Ramos (cell line): ENCODE measurements around the gene ACP1.

ENCODE experiments used
- in situ Hi-C: fragments of 300-500 bp; cut with MboI; formaldehyde crosslinking; loops from one replicate; pipeline ENCODE4 v1.14.3; 2022; ENCODE audit warnings: low sequenced_read_pairs; ENCODE audit not compliant: unreplicated experiment

Gene ACP1

DNA sequence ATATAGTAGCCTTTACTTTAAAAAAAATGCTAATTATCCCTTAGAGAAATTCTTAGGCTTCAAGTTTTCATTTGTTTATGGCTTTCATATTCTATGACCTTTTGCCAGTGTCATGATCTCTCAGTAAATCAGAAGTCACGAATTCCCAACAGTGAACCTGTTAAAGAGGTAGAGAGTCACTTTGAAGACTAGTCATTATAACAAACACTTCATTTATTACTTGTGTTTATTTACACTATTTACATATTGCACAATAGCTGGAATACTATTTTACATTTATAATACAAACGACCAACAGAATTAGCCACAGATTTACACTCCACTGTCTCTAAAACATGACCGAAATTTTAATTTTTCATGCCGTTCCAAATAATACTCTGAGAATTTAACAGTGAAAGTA, 14.6 kb downstream of the ACP1 start:
- in situ Hi-C loops: no loop called here

DNA sequence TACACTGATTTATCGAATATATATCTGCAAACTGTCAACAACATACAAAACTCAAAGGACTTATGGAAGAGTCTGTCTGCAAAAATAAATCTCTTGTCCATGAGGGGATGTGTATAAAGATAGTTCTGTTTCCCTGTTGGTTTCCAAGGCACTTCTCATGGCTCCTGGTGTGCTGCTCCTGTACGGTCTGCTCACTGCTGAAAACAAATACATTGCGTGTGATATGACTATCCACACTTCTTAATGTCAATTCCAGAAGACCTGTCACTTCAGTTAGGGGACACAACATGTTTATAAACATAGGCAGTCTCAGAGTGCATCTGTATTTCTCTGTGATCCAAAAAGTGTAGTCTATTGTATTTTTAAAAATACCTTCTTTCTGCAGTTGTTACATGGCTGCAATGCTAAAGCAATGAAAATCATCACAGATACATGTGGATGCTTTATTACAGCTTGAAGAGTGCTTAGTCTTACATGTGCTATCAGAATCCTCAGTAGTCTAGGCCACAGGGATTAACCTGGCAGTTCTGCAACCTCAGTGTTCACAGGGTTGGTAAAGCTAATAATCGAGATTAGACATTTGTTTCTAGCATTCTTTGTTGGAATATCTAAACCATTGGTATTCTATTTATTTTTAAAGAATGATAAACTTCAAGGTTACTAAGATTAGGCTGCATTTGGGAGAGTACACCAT, 15.4 kb downstream of the ACP1 start:
- in situ Hi-C loops: no loop called here

DNA sequence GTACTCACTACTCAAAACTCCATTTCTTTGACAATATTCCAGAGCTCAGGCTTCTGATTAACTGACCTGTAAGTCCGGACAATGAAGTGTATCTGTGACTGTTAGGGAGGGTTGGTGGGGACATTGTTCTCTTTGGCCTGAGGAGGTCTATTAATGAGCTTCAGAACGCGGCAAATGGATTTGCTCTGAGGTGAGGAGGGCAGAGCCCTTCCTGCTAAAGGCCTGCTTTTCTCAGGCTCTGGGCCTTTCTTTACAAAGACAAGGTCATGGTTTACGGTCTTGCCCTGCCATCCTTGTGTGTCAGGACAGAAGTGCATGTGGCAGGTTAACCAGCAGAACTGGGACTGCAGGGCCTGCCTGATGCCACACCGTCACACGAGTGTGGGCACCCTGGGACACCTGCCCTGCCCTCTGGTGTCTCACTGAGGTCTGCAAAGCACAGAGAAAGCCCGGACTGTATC, 15.9 kb downstream of the ACP1 start:
- in situ Hi-C loops: no loop called here

DNA sequence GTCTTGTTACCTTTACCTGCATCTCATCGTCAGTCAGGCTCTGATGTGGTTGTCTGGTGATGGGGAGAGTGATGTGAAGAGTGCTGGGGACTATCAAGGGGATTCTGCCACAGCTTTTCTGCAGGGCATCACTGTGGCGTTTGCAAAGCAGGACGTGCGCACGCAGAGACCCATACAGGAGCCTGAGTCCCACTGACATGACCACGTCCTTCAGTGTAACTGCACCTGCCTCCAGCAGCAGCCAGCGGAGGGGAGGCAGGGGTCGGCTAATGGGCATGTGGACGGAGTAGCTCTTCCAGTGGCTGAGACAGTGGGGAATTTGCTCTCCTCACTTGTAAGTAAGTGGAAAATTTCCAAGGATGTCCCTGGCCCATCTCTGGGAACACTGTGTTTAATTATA, 16.6 kb downstream of the ACP1 start:
- in situ Hi-C loops: no loop called here

DNA sequence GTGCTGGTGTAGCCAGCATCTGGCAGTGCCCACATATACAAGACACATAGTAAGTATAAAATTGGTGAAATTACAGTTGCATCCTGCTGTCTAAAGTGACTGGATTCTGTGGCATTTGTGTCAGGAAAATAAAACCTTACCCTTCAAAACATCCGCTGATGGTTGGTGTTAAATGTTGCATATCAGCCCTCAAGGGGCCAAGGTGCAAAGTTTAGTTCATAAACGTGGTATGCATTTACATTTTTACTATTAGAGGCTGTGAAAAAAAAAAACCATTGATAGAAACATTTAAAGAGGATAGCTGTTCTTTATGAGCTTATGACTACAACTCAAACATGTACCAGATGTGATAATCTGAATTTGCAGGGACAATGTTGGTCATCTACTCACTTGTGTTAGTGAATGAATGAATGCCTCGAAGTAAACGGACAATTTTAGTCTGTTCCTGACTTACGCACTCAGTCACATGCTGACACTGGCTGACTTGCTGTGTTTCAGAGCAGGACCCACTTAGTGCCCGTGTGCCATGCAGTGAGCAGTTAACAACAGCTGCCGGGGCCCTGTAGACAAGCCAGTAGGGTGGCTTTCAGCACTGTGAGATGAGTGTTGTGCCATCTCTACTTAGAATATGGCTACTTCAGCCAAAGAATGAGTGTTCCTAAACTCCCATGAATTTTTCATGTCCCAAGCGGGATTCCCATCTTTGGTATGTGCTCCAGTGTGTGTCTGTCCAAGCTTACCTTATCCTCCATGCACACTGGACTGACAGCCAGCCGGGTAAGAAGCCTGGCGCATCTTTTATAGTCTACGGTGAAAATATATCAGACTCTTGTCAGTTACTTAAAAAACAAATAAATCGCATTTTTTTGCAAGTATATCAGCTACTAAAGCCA, 17.9 kb downstream of the ACP1 start:
- in situ Hi-C loops: no loop called here

DNA sequence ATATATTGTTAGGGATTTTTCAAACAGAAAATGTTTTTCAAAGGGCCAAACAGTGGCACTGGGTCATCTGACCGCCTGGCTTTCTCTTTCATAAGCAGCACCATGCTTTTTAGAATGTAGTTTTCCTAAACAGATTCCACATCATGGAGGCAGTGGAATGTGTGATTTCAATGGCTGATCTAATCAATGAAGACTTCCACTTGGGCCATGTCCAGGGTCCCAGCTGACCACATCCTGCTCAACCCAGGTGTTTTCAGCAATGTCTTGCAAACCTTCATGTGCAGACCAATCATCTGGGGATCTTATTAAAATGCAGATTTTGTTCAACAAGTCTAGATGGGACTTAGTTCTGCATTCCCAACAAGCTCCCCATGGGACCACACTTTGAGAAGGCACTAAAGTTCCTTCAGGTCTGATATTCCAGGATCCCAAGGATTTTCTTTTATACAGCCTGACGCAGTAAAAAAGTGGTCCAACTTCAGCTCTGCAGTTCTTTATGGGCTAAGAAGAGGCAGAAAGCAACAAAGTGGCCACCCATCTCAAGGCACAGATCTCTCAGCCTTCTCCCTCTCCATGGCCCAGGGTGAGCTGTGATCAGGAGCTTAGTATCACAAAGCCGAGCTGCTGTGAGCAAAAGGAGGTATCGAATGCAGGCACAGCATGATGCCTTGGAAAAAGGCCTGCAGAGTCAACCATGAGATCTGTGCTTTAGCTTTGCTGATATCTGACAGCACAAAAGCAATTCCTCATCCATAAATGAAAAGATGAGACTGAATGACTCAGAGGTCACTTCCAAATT, 19.4 kb downstream of the ACP1 start:
- in situ Hi-C loops: no loop called here

DNA sequence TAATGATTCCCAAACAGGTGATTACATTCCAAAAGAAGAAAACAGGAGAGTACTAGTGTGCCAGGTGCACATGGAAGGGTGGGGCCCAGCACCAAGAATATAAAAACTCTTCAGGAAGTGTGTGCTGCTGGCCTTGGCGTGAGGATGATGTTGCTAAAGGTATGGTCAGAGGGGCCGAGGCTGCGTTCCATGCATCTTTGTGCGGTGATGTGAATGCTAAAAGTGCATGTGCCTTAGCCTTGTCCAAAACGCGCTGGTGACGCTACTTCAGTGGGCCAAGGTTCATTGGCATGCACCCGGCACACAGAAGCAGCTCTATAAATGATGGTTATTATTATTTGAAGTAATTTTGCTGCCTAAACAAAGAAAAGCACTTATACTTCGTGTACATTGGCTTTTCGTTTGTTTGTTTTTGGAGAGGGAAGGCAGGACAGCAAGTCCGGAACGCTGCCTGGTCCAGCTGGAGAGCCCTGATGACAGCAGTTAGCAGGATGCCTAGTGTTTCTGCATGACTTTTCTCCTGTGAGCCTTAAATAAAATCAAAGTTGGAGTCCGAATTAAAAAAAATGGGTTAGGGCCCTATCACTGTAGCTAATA, 20.2 kb downstream of the ACP1 start:
- in situ Hi-C loops: no loop called here

DNA sequence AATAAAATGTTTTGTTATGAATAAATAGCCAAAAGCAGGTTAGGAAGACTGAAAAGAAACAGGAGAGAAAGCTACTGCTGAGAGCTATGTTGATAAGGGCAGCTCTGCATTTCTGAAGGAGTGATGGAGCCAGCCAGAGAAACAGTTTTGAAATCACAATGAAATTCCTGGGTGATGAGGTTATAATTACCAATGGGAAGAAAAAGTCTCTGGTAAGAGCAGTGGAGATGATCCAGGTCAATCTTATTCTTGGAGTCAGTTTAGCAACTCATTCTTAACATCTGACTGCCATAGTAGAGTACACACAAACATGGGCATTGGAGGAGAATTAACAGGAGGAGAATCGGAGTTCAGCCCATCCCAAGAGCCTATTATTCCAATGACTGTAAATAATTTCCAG, 20.8 kb downstream of the ACP1 start:
- in situ Hi-C loops: no loop called here

DNA sequence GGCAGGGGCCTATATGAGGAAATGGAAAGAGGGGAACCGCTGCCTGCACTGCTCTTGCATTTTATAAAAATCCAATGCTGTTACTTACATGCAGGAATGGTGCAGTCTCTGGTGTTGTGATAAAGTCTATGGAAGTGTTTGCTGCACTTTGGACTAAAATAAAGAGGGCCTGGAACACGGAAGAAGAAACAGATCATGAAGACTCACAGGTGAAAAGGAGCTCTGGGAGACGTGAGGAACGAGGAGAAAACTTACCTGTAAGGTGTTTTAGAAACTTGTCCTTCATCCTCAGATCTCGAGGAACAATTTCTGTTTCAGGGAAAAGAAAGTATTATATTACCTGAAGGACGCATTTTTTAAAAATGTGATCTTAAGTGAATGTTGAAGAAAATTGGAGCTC, 21.3 kb downstream of the ACP1 start:
- in situ Hi-C loops: no loop called here

DNA sequence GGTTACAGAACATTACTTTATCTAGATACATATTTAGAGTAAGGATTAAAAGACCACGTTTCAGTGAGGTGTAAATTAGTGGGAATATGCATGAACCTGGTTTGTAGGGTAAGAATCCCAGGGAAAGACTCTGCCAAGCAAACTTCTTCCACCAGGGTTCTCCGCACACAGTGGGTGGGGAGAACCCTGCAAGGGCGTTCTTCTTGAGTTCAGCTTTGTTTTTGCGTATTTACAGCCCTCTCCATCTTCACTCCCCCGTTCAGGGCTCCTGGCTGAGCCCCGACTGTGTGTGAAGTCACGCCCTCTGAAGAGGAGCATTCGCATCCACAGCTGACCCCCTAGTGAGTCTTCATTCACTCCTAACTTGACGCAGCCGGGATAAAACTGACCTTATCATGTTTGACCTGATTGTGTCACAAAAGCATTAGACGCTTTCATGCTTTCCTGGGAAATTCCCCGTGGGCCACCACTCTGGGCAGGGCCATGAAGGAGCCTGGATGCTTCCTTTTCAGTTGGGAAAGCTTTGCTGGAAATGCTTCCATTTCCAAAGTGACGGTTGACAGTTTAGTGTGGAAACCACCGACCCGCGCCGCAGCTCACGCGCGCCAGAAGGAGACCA, 22.1 kb downstream of the ACP1 start:
- in situ Hi-C loops: no loop called here

DNA sequence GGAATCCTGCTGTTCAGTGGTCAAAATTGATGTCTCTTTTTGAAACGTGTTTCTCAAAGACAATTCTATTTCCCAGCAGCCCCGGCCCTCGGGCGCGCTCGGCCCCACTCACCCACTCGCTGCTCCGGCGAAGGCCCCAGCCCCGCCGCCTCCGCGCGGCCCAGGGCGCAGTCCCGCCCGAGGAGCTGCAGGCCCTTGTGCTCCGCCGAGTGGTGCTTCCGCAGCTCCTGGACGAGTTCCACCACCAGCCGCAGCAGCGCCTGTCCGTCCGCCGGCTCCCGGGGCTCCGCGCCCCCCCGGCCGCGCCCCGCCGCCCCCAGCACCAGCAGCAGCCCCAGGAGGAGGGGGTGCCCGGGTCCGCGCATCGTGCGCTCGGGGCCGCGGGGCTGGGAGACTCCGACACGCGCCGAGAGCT, 22.7 kb downstream of the ACP1 start:
- in situ Hi-C loops: no loop called here

DNA sequence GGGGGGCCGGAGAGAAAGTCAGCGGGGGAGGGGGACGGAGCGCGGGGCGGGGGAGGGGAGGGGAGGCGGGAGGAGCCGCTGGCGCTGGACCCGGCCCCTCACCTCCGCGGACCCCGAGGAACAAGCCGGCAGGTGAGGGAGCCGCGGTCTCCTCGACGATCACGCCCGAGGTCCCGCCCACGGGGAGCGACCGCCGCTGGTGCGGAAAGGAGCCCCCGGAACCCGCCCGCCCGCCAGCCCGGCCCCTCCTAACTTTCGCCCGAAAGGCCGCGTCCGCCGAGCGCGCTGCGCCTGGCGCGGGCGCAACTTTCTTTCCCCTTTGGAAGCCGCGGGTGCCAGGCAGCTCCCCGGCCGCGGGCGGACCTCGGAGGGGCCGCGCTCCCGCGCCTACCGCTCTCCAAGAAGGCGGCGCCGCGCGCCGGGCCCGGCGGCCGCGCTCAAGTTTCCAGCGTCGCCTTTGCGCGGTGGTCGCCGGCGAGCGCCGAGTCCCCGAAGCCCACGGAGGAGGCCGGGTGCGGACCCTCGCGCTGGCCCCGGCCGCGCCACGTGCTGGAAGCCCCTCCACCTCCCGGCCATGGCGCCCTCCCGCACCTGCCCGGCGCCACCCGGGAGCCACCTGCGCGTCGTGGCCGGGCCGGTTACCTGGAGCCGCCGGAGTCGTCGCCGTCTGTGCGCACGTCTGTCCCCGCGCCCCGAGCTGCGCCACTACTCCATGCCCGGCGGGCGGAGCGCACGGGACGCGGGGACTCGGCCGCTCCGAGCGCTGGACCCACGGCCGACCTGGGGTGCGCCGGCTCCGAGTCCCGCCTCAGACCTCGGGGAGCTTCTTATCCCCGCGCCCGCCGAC, 23.4 kb downstream of the ACP1 start, which contains the start of gene ALKAL2:
Gene ALKAL2, minus strand, starts transcription at position 181 of the 847 bp plus-strand sequence. CDS start 256 bp downstream, outside the sequence.
- in situ Hi-C loops: no loop called here

DNA sequence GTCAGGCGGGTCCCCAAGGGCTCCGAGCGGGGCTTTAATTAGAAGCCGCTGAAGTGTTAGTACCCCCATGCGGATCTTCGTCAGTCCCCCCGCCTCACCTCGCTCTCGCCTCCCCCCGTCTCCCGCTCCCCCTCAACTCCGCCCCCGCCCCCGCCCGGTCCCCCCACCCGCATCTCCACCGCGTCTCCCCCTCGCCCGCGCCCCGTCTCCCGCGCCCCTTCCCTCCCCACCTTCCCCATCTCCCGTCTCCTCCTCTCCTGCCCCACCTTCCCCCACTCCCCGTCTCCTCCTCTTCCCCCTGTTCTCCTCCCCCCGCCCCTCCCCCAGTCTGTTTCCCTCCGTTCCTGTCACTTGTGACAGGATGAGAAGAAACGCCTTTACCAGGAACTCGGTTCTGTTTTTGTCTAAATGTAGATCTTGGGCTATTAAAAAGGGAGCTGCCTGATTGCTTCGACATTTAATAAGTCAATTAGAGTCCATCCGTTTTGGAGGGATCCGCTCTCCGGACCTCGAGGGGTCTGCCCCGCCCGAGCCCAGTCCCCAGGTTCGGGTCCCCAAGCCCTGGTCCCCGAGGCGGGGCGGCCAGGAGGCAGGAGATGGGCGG, 24.1 kb downstream of the ACP1 start:
- in situ Hi-C loops: no loop called here

DNA sequence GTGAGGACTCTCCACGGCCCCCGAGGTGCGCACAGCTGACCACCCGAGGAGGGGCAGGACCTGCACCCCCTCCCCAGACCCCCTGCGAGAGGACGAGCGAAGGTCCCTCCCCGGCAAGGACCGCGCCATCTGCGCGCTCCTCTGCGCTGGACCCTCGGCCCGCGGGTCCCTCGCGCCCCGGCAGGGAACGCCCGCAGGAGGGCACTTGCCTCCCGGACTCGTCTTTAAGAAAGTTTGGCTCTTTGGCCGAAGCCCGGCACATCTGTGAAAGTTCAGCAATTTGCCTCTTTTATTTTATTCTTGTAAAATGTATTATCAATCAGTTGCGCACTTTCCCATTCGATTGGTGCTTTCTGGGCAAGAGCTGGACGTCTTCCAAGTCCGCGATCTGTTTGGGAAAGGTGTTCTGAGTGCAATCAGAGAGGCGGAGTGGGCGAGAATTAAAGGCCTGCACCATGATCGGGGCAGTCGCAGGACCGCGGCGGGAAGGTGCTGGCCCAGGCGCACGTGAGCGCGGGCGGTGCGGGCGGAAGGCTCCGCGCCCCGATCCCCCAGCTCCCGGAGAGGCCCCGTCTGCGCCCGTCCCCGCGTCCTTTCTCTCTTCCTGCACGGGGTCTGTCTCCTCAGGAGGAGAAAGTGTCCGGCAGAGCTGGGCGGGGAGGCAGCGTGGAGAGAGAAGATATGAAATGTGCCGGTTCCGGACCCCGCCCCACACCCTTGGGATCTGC, 24.8 kb downstream of the ACP1 start:
- in situ Hi-C loops: no loop called here

DNA sequence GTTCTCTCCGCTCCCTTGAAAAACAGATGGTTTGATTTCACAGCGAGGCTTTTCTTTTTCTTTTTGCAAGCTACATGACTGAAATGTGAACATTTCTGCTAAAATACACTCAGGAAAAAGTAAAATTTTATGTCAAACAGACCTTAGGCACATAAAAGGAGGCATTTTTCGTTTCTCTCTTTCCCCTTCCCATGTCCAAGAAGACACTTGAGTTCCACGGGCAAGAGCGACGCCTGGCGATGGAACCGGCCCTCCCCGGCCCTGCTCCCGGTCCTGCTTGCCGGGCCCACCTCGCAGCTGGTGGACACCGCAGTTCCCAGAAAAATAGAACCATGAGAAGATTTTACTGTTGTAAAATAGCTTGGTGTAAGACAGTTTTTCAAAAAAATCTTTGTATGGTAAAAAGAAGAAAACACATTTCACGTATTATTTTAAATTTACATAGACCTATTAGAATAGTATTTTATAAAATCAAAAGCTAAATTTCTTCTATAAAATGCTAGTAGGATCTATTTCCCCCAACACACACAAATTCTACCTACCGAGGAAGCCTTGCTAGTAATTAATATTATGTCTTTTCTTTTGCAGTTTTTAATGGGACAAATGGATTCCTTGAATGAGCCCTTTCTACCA, 25.5 kb downstream of the ACP1 start:
- in situ Hi-C loops: no loop called here

DNA sequence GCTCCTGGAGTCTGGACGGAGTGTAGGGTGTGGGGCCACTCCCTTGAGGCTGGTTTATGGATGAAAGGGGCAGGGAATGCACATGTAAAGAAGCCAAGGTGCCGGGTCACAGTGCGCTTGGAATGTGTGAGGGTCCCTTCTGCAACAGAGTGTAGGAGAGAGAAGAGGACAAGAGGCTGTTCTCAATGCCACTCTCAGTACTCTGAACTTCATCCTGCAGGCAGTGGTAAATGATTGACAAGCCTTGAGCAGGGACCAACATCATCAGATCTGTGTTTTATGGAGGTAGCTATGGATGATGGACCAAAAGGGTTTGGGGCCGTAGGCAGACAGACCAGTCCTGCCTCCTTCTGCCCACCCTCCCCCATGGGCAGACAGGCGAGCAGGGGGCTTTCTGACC, 30.3 kb downstream of the ACP1 start:
- in situ Hi-C loops: no loop called here

DNA sequence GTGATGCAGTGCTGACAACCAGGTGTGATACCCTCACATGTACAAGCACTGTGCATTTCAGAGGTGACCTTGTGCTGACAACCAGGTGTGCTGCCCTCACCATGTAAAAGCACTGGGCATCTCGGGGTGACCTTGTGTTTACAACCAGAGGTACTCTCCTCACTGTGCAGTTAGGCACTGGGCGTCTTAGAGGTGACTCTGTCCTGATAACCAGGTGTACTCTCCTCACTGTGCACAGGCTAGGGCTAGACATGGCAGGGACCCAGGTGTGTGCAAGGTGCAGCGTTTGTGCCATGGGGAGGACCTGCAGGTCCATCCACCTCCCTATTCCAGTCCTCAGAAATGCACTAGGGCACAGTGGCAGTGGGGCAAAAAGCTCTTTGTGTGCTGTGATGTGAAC, 31.6 kb downstream of the ACP1 start:
- in situ Hi-C loops: no loop called here
